Measurements from ENCODE around the gene FAM217B. TPM values are rescaled to one million over a fixed set of nuclear protein-coding genes. Genes with fewer than 3 reads are reported as not detected.

Gene FAM217B
- total RNA-seq, 1 donor: 5.8 TPM

- DNase-seq (ENCODE audit: insufficient read length, low spot score, missing footprints): no peak
- no peaks in the 10 kb centered on the region for H4K20me1 ChIP-seq (ENCODE audit: insufficient read depth, low read length)
- H3K4me2 ChIP-seq (ENCODE audit: insufficient read depth, low read length): no peak overlapping the region
- H2AFZ ChIP-seq (ENCODE audit: low read length): no peak overlapping the region
- no peaks in the 10 kb centered on the region for H3K9me3 ChIP-seq (ENCODE audit: low read depth, low read length)
- H3K4me3 ChIP-seq (ENCODE audit: insufficient read depth, low read length): no peak overlapping the region
- no peak for TF ChIP-seq CTCF (IDR thresholded peaks at IDR 0.05; ENCODE audit: extremely low read depth, low read depth, low read length)
- H3K27ac ChIP-seq (ENCODE audit: low read depth, low read length): no peak overlapping the region
- H3K27me3 ChIP-seq (ENCODE audit: insufficient read depth, low read length): no peaks in the 10 kb centered on the region
- no peaks in the 10 kb centered on the region for H3K4me1 ChIP-seq (ENCODE audit: insufficient read depth, low read length)
- no peaks in the 10 kb centered on the region for H3K79me2 ChIP-seq (ENCODE audit: insufficient read depth, low read length)
- no peaks in the 10 kb centered on the region for H3K36me3 ChIP-seq (ENCODE audit: insufficient read depth, low read length)
Measured at GRCh38 chr20:59993736-59994430, 53.7 kb downstream of the FAM217B start.

- TF ChIP-seq CTCF (IDR thresholded peaks at IDR 0.05; ENCODE audit: extremely low read depth, low read depth, low read length): no peak
- H2AFZ ChIP-seq (ENCODE audit: low read length): no peak overlapping the region
- no peaks in the 10 kb centered on the region for H4K20me1 ChIP-seq (ENCODE audit: insufficient read depth, low read length)
- H3K79me2 ChIP-seq (ENCODE audit: insufficient read depth, low read length): no peaks in the 10 kb centered on the region
- no peak overlapping the region for H3K4me3 ChIP-seq (ENCODE audit: insufficient read depth, low read length)
- no peak overlapping the region for H3K27ac ChIP-seq (ENCODE audit: low read depth, low read length)
- H3K9me3 ChIP-seq (ENCODE audit: low read depth, low read length): no peaks in the 10 kb centered on the region
- H3K4me1 ChIP-seq (ENCODE audit: insufficient read depth, low read length): no peaks in the 10 kb centered on the region
- no peaks in the 10 kb centered on the region for H3K27me3 ChIP-seq (ENCODE audit: insufficient read depth, low read length)
- H3K4me2 ChIP-seq (ENCODE audit: insufficient read depth, low read length): no peak overlapping the region
- no peaks in the 10 kb centered on the region for H3K36me3 ChIP-seq (ENCODE audit: insufficient read depth, low read length)
- no peak for DNase-seq (ENCODE audit: insufficient read length, low spot score, missing footprints)
Measured at GRCh38 chr20:59994697-59995122, 54.5 kb downstream of the FAM217B start.

GRCh38 chr20:59996108-59996507 lies 55.9 kb downstream of the FAM217B start:
- no peak for DNase-seq (ENCODE audit: insufficient read length, low spot score, missing footprints)
- Histone ChIP-seq H3K4me1 (ENCODE audit: insufficient read depth, low read length) (no peaks in the 10 kb centered on the region), H3K27me3 (ENCODE audit: insufficient read depth, low read length) (no peaks in the 10 kb centered on the region), H3K79me2 (ENCODE audit: insufficient read depth, low read length) (no peaks in the 10 kb centered on the region), H2AFZ (ENCODE audit: low read length) (no peak overlapping the region), H4K20me1 (ENCODE audit: insufficient read depth, low read length) (no peaks in the 10 kb centered on the region), H3K27ac (ENCODE audit: low read depth, low read length) (no peak overlapping the region), H3K36me3 (ENCODE audit: insufficient read depth, low read length) (no peaks in the 10 kb centered on the region), H3K4me2 (ENCODE audit: insufficient read depth, low read length) (no peak overlapping the region), H3K4me3 (ENCODE audit: insufficient read depth, low read length) (no peak overlapping the region), H3K9me3 (ENCODE audit: low read depth, low read length) (no peaks in the 10 kb centered on the region)
- no peak for TF ChIP-seq CTCF (IDR thresholded peaks at IDR 0.05; ENCODE audit: extremely low read depth, low read depth, low read length)

GRCh38 chr20:59997896-59998295 lies 57.7 kb downstream of the FAM217B start:
- no peaks in the 10 kb centered on the region for H3K9me3 ChIP-seq (ENCODE audit: low read depth, low read length)
- H3K4me1 ChIP-seq (ENCODE audit: insufficient read depth, low read length): no peaks in the 10 kb centered on the region
- H3K36me3 ChIP-seq (ENCODE audit: insufficient read depth, low read length): no peaks in the 10 kb centered on the region
- no peak overlapping the region for H3K4me3 ChIP-seq (ENCODE audit: insufficient read depth, low read length)
- H3K27me3 ChIP-seq (ENCODE audit: insufficient read depth, low read length): no peaks in the 10 kb centered on the region
- H4K20me1 ChIP-seq (ENCODE audit: insufficient read depth, low read length): no peaks in the 10 kb centered on the region
- no peak overlapping the region for H3K4me2 ChIP-seq (ENCODE audit: insufficient read depth, low read length)
- TF ChIP-seq CTCF (IDR thresholded peaks at IDR 0.05; ENCODE audit: extremely low read depth, low read depth, low read length): no peak
- H2AFZ ChIP-seq (ENCODE audit: low read length): no peak overlapping the region
- no peak for DNase-seq (ENCODE audit: insufficient read length, low spot score, missing footprints)
- no peak overlapping the region for H3K27ac ChIP-seq (ENCODE audit: low read depth, low read length)
- H3K79me2 ChIP-seq (ENCODE audit: insufficient read depth, low read length): no peaks in the 10 kb centered on the region

Other genes with a start within 250 kb of the FAM217B start
- gene SYCP2, start 6.8 kb upstream of the FAM217B start, total RNA-seq: 0.59 and 1.4 TPM in 2 replicates
- gene PPP1R3D, start 84 bp upstream of the FAM217B start, total RNA-seq: 8.0 and 8.8 TPM in 2 replicates
- under 0.01 and 0.29 TPM in 2 replicates for gene CDH26, start 18.0 kb downstream of the FAM217B start, total RNA-seq

Data from osteoblast (primary cell).